K562 (cell line): ENCODE data around the gene PMPCA. TPM values are rescaled to one million over a fixed set of nuclear protein-coding genes. Genes with fewer than 3 reads are reported as not detected.

ENCODE experiments used
- FOXJ3 ChIP-seq: sonication (generic); formaldehyde crosslinking; IDR thresholded peaks from 2 replicates; pipeline ENCODE4 v1.4.0; 2020; ENCODE audit warnings: mild to moderate bottlenecking, missing genetic modification reagents
- KLF6 ChIP-seq: fragments of 250-450 bp; sonication (Bioruptor Pico); IDR thresholded peaks from 2 replicates; pipeline ENCODE4 v1.4.0; 2020; ENCODE audit warnings: mild to moderate bottlenecking, moderate library complexity, borderline replicate concordance
- MAX ChIP-seq: sonication (generic); formaldehyde crosslinking; IDR thresholded peaks from 2 replicates; pipeline ENCODE4 v1.9.0; 2022; ENCODE audit warnings: mild to moderate bottlenecking, missing genetic modification reagents
- MTA3 ChIP-seq: fragments of 450-650 bp; formaldehyde crosslinking; IDR thresholded peaks from 2 replicates; pipeline ENCODE4 v1.6.1; 2017; ENCODE audit warnings: mild to moderate bottlenecking, borderline replicate concordance
- MYC ChIP-seq, 2 experiments: fragments of 250-450 bp in 1 of 2; sonication (Bioruptor Pico) in 1 of 2; IDR thresholded peaks; 2 replicates each; pipeline versions ENCODE4 v1.5.1 to v1.6.1; 2012 to 2021; ENCODE audit warnings: low read depth in 2 of 2, borderline replicate concordance in 1 of 2, improper control_type of control experiment in 1 of 2, low read length in 1 of 2, mild to moderate bottlenecking in 1 of 2, moderate library complexity in 1 of 2
- PHF8 ChIP-seq: fragments of 200-600 bp; sonication (generic); IDR thresholded peaks from 2 replicates; pipeline ENCODE4 v1.6.1; 2012; ENCODE audit warnings: mixed run types, mild to moderate bottlenecking, inconsistent platforms, low read length, moderate library complexity, borderline replicate concordance
- POLR2B ChIP-seq: fragments of 450-650 bp; IDR thresholded peaks from 2 replicates; pipeline ENCODE4 v1.6.1; 2018; ENCODE audit warnings: low read depth; ENCODE audit not compliant: partially characterized antibody
- POLR2G ChIP-seq: fragments of 200-400 bp; formaldehyde crosslinking; IDR thresholded peaks from 2 replicates; pipeline ENCODE4 v1.6.1; 2017; ENCODE audit warnings: low read depth, mild to moderate bottlenecking, antibody characterized with exemption, low read length, moderate library complexity
- SRF ChIP-seq, 2 experiments: fragments of 250-450, 450-650 bp in 1 of 2; sonication (Bioruptor Pico) in 1 of 2; sonication (generic) in 1 of 2; formaldehyde crosslinking; IDR thresholded peaks; 2 replicates each; pipeline versions ENCODE4 v1.5.0 to v1.5.1; 2020 to 2022; ENCODE audit warnings: mild to moderate bottlenecking in 1 of 2, missing genetic modification reagents in 1 of 2
- TAL1 ChIP-seq: fragments of 450-650 bp; IDR thresholded peaks from 2 replicates; pipeline ENCODE4 v1.6.1; 2016; ENCODE audit warnings: mild to moderate bottlenecking
- ZBTB7A ChIP-seq: IDR thresholded peaks from 2 replicates; pipeline ENCODE4 v1.6.1; 2011; ENCODE audit warnings: low read depth, mild to moderate bottlenecking, low read length, moderate library complexity, borderline replicate concordance; ENCODE audit not compliant: control insufficient read depth
- ZNF133 ChIP-seq: fragments of 250-450 bp; sonication (Bioruptor Pico); IDR thresholded peaks from 2 replicates; pipeline ENCODE4 v1.4.0; 2020; ENCODE audit warnings: mild to moderate bottlenecking
- ZNF263 ChIP-seq: sonication (generic); formaldehyde crosslinking; IDR thresholded peaks from 2 replicates; pipeline ENCODE4 v1.8.0; 2022; ENCODE audit warnings: mild to moderate bottlenecking, missing genetic modification reagents, borderline replicate concordance
- ZZZ3 ChIP-seq: fragments of 450-650 bp; IDR thresholded peaks from 2 replicates; pipeline ENCODE4 v1.6.1; 2016; ENCODE audit warnings: antibody characterized with exemption, mild to moderate bottlenecking, moderate library complexity
- polyA plus RNA-seq, 8 experiments: library from polyadenylated mRNA; depleted of rRNA in 4 of 8; stranded (reverse) in 5 of 8; unstranded in 3 of 8; fragments of >200 nt; fragmentation: Nextera tagmentation in 2 of 8; fragmentation: Illumina TruSeq in 1 of 8; extraction: Ambion mirVana in 2 of 8; extraction: Trizol in 1 of 8; gene quantifications; 2 replicates each; pipeline versions ENCODE4 v1.2.1 to v1.2.3, GENCODE V29; 2011 to 2014; ENCODE audit warnings: inconsistent platforms in 1 of 8, missing spikeins in 1 of 8
- total RNA-seq, 7 experiments: library from RNA; depleted of rRNA in 6 of 7; stranded (reverse); fragments of >200 nt in 6 of 7; fragmentation: Illumina TruSeq in 2 of 7; extraction: Trizol in 2 of 7; gene quantifications; 2 replicates each; pipeline versions ENCODE4 v1.2.1 to v1.2.3, GENCODE V29; 2011 to 2021; ENCODE audit warnings: low replicate concordance in 1 of 7
- TF ChIP-seq, protein P1 (sequence below): fragments of 450-650 bp; IDR thresholded peaks from 2 replicates; pipeline ENCODE4 v1.6.1; 2018; ENCODE audit not compliant: partially characterized antibody
- TF ChIP-seq, protein P2 (sequence below): fragments of 450-650 bp; IDR thresholded peaks from 2 replicates; pipeline ENCODE4 v1.6.1; 2016
- TF ChIP-seq, protein P3 (sequence below): IDR thresholded peaks from 2 replicates; pipeline ENCODE4 v1.6.1; 2011; ENCODE audit warnings: borderline replicate concordance, low read depth, mild to moderate bottlenecking, moderate library complexity, low read length; ENCODE audit not compliant: insufficient read depth, poor library complexity, severe bottlenecking

Gene PMPCA
- total and polyA plus RNA-seq, 9 of the 15 experiments (the other 6 are each of a cell fraction or from before 2014, with no cell fraction given): 23.9 to 143 (median 86.6) TPM

GRCh38 chr9:136373300-136374182 lies 36.9 kb upstream of the PMPCA start, which contains the start of gene CARD9 (continued):
- TF ChIP-seq ZZZ3 (no peak), SRF (CRISPR knock-in tag; IDR thresholded peaks at IDR 0.05) (no peak; a peak in 1 of 4 replicates), POLR2G (peak; percentile 93), TAL1 (no peak), PHF8 (peak; percentile 76), ZNF263 (CRISPR knock-in tag) (peak; percentile 99), MAX (CRISPR knock-in tag) (peak; percentile 2; the same call in 1 of the 2 replicates), KLF6 (CRISPR knock-in tag) (no peak), MTA3 (peak; percentile 31; the same call in 1 of the 2 replicates), ZBTB7A (peak; percentile 75), POLR2B (peak; percentile 43), ZNF133 (CRISPR knock-in tag) (0 out of 2 replicates have a peak, but pooled peaks have one; percentile 16), FOXJ3 (CRISPR knock-in tag) (no peak), MYC (IDR thresholded peaks at IDR 0.05; ENCODE audit: low read depth, low read length) (peak; percentile 79), MYC (CRISPR knock-in tag; IDR thresholded peaks at IDR 0.05; ENCODE audit: borderline replicate concordance, low read depth) (no peak)
- TF ChIP-seq, protein P1, sequence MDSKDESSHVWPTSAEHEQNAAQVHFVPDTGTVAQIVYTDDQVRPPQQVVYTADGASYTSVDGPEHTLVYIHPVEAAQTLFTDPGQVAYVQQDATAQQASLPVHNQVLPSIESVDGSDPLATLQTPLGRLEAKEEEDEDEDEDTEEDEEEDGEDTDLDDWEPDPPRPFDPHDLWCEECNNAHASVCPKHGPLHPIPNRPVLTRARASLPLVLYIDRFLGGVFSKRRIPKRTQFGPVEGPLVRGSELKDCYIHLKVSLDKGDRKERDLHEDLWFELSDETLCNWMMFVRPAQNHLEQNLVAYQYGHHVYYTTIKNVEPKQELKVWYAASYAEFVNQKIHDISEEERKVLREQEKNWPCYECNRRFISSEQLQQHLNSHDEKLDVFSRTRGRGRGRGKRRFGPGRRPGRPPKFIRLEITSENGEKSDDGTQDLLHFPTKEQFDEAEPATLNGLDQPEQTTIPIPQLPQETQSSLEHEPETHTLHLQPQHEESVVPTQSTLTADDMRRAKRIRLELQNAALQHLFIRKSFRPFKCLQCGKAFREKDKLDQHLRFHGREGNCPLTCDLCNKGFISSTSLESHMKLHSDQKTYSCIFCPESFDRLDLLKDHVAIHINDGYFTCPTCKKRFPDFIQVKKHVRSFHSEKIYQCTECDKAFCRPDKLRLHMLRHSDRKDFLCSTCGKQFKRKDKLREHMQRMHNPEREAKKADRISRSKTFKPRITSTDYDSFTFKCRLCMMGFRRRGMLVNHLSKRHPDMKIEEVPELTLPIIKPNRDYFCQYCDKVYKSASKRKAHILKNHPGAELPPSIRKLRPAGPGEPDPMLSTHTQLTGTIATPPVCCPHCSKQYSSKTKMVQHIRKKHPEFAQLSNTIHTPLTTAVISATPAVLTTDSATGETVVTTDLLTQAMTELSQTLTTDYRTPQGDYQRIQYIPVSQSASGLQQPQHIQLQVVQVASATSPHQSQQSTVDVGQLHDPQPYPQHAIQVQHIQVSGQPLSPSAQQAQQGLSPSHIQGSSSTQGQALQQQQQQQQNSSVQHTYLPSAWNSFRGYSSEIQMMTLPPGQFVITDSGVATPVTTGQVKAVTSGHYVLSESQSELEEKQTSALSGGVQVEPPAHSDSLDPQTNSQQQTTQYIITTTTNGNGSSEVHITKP: peak; percentile 17
- TF ChIP-seq, protein P2, sequence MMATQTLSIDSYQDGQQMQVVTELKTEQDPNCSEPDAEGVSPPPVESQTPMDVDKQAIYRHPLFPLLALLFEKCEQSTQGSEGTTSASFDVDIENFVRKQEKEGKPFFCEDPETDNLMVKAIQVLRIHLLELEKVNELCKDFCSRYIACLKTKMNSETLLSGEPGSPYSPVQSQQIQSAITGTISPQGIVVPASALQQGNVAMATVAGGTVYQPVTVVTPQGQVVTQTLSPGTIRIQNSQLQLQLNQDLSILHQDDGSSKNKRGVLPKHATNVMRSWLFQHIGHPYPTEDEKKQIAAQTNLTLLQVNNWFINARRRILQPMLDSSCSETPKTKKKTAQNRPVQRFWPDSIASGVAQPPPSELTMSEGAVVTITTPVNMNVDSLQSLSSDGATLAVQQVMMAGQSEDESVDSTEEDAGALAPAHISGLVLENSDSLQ: peak; percentile 24; the same call in 1 of the 2 replicates
- TF ChIP-seq, protein P3, sequence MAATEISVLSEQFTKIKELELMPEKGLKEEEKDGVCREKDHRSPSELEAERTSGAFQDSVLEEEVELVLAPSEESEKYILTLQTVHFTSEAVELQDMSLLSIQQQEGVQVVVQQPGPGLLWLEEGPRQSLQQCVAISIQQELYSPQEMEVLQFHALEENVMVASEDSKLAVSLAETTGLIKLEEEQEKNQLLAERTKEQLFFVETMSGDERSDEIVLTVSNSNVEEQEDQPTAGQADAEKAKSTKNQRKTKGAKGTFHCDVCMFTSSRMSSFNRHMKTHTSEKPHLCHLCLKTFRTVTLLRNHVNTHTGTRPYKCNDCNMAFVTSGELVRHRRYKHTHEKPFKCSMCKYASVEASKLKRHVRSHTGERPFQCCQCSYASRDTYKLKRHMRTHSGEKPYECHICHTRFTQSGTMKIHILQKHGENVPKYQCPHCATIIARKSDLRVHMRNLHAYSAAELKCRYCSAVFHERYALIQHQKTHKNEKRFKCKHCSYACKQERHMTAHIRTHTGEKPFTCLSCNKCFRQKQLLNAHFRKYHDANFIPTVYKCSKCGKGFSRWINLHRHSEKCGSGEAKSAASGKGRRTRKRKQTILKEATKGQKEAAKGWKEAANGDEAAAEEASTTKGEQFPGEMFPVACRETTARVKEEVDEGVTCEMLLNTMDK: peak; percentile 51
